IPS DF 19.7 (cell line): ENCODE data around the gene PSMD4.

Experiments
- DNase-seq: peaks from one replicate; pipeline ENCODE4 v3.0.0-alpha.2; 2013; ENCODE audit warnings: low read depth, low spot score

The PSMD4 gene

DNA sequence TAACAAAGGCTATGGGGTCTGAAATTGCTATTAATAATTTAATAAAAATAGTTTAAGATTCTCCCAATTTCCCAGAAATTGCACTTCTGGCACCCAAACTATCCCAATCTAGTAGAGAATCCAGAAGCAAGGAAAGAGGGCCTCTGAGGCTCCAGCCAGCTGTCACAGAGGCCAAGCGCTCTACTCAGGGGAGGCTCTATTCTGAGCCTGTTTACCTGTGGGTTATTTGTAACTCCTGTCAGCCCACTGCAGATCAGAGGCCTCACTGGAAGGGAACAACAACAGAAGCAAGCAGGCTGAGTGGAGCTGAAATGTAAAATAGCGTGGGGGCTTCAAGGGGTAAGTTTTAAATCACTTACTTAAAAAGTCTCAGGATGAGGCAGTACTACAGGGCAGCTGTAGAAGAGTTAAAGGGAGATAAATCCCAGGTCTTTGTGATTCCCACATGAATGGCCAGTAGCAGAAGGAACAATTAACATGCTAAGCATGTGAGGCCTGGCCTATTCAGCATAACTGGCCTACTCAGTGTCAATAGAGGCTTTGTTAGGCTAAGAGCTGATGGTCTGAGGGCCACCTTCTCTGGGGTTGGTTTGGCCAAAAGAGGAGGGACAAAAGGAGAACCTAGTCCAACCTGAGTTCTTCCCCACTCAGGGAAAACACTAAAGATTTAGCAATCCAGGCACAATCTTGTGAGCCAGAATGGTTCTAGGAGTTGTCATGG is 40.4 kb downstream of the PSMD4 start:
- no peak for DNase-seq

DNA sequence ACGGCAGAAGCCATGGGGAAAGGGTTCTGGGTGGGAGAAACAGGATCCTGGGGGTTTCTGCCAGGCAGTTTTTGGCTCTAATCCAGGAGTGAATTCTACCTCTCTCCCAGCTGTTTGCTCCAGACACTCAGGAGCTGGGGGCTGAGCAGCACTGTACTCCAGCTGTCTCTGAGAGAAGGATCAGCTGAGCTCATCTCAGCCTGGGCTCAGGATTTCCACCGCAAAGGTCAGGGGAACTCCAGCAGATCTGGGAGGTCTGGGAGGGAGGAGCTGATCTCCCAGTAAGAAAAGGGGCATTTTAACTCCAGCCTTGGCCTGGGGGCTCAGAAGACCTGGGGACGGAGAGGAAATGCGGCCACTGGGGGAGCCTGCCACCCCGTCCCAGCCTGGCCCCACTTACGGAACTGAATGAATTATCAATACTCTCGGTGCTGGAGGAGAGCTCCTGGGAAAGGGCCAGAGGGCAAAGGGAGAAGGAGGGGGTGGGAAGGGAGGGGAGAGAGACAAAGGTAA is 55.3 kb downstream of the PSMD4 start:
- DNase-seq: no peak

GRCh38 chr1:151311011-151311410 is 56.5 kb downstream of the PSMD4 start:
- DNase-seq: no peak

DNA sequence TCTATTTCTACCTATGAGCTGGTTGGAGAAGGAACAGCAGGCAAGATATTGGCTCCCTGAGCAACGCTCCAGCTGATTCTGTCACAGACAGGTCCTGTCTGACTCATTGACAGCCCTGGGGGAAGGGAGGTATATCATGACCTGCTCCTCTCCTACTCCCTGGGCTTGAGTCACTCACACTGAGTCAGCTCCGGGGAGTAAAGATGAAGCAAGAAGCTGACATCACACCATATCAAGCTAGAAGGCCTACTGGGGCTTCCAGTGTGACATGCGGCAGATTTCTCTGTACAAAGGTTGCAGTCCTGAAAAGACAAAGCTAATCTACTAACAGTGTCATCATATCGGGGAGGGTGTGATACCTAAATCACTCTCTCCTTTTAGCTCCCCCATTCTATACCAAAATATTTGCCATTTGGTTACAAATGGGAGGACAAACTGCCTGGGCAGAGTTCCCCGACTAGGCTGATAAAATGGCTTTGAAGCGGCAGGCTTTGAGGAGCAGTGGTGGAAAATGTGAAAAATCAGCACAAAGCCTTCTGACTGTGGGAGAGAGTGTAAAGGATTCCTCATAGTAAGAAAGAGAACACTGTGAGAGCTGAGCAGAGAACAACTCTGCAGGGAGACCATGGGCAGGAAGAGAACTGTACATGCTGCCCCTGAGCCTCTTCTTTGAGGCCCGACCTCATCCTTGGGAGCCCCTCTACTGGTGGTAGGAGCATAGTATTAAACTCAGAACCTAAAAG is 57.2 kb downstream of the PSMD4 start:
- no peak for DNase-seq

- no peak for DNase-seq
Measured at GRCh38 chr1:151312411-151312810, 57.9 kb downstream of the PSMD4 start.

- no peak for DNase-seq
Measured at GRCh38 chr1:151312826-151313225, 58.3 kb downstream of the PSMD4 start.

DNA sequence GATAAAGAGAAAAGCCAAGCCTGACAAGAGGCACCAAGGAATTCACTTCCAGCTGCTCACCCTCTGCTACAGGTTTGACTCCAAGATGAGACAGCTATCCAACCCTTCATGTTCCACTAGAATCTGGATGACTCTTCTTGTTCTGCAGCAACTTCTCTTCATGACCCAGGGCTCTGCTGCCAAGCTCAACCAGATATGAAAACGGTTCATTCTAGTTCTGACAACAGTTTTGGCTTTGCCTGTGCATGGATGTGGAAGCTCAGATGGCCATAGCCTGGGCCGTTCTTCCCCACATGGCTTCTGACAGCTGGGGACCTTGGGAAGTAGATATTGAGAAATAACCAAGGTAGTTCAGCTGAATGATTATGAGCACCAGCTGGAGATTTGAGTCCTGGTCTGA is 59.0 kb downstream of the PSMD4 start:
- no peak for DNase-seq

GRCh38 chr1:151314137-151314875 is 59.8 kb downstream of the PSMD4 start:
- no peak for DNase-seq

DNA sequence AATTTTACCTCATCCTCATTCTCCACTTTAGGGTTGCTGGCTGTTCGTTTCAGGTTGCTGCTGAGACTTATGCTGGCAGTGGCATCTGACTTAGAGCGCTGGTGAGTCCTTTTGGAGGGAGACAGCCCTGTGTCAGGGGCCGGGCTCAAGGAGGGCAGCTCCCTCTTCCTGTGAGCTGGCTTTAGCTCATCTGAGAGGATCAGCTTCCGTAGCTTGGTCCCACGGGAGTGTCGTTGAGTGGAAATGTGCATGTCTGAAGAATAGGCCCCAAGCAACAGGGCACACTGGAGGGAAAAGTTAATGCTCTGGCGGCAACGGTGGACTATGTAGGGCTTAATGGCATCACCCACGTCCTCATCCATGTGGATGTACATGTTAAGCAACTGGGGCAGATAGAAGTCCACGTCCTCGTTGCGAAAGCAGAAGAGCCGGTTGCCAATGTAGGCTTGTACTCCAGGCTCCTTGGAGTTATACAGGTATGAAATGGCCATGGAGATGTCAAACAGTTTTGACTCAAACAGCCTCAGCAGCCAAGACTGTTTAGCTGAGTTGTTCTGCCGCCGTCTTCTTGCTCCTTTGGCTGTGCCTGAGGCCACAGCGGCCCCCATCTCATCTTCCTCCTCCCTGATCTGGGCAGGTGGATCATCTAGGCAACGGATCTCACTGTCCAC is 61.2 kb downstream of the PSMD4 start:
- no peak for DNase-seq
